Pulmonary artery endothelial cell (primary cell): Measurements from ENCODE around the gene BBS1. TPM values are rescaled to one million over a fixed set of nuclear protein-coding genes. Genes with fewer than 3 reads are reported as not detected.
"Not testable (repeated sequence)": the region's sequence is repeated elsewhere in the genome, so short reads cannot be mapped to it uniquely, and the experiment has no call there.

ENCODE experiments used
- DNase-seq: peaks from one replicate; pipeline ENCODE4 v3.0.0-alpha.2; 2011; ENCODE audit warnings: low read depth, low spot score
- total RNA-seq: library from RNA; depleted of rRNA; stranded (reverse); fragments of >200 nt; gene quantifications from 2 replicates; pipeline ENCODE4 v1.2.3, GENCODE V29; 2014

BBS1 gene
- total RNA-seq, 1 donor from 2014 or later = 17.4 TPM

DNA sequence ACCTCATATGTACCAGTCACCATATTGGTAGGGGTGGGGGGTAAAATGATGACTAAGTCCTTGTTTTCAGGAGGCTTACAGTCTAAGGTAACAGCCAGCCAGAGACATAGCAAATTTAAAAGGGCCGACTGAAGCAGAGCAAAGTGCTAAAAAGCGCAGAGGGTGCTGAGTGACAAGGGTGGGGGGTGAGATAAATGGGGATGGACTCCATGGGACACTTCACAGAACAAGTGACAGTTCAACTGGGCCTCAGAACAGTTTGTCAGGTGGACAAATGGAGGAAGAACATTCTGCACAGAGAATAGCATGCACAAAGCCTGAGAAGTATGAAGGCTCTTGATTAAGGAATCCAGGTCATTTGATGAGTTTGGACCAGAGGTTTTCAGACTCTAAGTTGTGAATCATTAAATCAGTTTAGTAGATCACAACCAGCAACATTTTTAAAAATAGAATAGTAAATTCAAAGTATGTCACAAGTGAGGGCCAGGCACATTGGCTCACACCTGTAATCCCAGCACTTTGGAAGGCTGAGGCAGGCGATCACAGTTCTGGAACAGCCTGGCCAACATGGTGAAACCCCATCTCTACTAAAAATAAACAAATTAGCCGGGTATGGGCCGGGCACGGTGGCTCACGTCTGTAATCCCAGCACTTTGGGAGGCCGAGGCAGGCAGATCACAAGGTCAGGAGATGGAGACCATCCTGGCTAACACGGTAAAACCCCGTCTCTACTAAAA lies 14.0 kb downstream of the BBS1 start:
- no peak for DNase-seq

DNA sequence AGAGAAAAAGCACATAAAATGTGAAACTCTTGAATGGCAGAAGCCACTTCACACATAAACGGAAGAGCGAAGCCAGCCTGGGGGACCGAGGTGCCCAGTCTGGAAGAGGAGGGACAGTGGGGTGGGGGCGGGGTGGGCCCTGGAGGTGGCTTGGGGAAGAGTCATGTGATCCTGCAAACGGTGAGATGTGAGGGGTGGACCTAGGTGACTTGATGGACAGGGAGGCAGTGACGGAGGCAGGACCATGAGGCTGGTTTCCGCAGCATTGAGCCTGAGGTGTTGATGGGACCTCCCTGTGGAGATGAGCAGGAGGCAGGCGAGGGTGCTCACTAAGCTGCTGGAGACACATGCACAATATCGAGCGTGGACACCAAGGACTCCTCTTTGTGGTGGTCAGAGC lies 18.6 kb downstream of the BBS1 start:
- no peak for DNase-seq

DNA sequence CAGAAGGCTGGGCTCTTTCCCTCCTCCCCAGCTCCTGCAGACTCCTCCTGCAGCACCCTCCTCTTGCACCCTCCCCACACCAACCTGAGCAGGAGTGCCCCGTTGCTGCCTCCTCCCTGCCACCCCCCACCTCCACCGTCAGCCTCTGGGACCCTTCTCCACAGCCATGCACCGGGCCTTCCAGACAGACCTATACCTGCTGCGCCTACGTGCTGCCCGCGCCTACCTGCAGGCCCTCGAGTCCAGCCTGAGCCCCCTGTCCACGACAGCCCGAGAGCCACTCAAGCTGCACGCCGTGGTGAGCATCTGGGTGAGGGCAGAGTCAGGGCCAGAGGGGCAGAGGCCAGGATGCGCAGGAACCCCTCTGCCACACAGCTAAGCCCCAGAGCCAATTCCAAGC lies 19.2 kb downstream of the BBS1 start:
- no peak for DNase-seq

DNA sequence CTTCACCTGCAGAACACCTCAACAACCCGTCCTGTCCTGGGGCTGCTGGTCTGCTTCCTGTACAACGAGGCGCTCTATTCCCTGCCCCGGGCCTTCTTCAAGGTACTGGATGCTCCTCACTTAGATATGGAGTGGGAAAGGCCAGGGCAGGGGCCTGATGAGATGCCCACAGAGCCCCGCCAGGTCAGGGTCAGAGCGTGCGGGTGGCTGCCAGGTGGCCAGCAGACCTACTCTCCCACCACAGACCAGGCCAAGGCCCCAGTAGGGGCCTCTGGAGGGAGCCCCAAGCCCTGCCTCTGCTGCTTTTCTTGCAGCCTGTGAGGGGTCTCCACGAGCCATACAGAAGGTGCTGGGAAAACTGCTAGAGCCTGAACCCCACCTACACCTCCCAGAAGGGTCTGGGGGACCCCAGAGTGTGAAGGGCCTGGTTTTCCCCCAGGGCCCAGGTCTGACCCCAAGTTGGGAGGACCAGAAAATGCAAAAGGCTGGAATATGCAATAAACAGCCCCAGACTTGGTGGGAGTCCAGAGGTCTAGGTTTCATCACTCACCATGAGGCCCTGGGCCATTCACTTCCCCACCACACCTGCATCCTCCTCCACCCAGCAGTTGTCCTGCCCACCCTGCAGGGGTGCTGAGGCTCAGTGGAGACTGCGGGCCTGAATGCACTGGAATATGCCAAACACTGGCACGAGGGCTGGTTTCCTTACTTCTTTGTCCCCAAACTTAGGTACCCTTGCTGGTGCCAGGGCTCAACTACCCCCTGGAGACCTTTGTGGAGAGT lies 20.7 kb downstream of the BBS1 start:
- DNase-seq = no peak

DNA sequence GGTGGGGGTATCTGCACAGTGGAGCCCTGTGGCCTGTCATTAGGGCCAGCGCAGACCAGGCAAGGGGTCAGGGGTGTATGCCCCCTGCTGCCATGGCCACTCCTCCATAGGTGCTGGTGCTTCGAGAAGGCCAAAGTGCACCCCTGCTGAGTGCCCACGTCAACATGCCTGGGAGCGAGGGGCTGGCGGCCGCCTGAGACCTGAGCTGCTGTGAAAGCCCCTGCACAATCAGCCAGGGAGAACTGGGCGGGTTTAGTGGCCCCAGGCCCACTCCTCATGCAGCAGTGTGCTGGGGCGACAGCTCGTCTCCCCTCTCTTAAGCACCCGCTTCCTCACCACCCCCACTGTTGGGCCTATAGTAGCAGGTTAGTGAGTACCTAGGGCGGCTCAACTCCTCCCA lies 21.4 kb downstream of the BBS1 start:
- no peak for DNase-seq

DNA sequence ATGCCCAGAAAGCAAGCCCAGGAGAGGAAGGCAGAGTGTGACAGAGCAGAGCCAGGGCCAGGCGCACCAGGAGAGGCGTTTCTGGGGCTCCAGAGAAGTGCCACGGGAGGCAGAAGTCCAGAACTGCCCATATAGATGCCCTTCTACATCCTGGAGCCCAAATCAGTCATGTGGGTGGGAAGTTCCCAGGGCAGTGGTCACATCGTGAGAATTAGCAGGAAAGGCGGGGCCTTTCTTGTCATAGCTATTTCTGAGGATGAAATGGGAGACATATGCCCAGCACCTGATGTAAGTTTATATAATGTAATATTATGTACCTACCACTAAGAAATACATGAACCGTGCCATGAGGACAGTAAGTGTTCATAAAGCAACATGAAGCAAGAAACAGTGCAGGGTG lies 22.3 kb downstream of the BBS1 start:
- DNase-seq = no peak

DNA sequence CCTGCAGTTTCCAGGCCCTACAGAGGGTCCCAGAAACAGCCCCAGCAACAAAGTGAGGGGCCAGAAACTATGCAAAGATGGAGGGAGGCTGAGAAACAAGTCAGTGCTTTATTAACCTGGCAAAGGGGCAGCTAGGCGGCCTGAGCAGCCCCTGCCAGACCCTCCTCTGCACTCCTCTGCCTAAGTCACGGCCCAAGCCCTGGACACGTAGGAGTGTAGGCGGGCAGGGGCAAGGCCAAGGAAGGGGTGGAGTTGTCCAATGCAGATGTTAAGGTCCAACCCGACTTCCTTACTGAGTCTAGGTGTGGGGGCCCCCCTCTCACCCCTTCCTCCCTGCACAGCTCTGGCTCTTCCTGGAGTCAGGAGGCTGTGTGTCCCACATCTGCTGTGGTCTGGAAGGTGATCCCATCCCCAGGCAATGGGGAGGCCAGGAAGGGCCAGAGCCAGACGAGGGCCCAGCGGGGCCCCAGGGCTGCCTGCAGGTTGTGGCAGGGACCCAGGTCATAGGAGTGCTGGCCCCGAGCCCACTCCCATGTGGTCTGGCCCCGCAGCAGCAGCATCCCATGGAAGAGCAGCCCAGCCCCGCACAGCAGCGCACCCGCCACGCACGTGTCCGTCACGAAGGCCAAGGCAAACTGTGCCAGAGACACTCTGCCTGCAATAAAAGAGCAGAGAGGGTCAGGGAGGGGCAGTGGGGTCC lies 28.9 kb downstream of the BBS1 start:
- DNase-seq = no peak

DNA sequence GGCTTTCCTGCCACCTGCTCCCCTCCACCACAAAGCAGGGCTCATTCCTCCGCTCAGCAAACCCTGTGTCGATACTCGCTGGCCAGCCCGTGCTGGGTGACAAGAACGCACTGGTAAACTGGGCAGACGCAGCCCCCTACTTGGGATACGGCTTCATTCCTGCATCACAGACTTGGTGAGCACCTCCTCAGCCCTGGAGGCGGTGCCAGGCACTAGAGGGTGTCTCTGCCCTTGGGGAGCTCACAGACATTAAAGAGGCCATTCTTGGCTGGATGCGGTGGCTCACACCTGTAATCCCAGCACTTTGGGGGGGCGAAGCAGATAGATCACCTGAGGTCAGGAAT lies 29.4 kb downstream of the BBS1 start:
- no peak for DNase-seq

DNA sequence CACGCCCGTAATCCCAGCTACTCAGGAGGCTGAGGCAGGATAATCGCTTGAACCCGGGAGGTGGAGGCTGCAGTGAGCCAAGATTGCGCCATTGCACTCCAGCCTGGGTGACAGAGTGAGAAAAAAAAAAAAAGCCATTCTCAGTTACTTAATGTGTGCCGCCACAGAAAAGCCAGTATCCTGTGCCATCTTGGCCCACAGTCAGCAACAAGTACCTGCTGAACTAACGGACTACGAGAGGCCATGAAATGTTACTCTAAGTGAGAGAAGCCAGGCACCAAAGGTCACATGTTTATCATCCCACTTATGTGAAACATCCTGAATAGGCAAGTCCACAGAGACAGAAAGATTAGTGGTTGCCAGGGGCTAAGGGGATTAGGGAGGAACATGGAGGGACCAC lies 30.2 kb downstream of the BBS1 start:
- not testable (repeated sequence) for DNase-seq

DNA sequence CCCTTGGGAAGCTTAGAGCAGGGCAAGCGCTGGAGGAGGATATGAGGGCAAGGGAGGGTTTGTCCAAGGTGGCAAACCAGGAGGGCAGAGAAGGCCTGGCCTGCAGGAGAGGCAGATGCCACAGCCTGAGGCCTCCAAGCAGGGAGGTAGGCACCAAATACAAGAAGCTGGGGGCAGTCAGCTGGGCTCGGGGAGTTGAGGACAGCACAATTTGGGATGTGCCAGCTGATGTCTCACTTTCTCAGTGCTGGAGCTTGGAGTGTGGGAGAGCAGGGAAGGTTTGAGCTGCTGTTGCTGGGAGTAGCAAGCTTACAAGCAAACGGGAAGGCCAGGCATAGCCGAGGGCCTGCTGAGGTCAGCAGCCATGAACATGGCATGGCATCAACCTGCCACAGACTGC lies 31.5 kb downstream of the BBS1 start:
- no peak for DNase-seq

DNA sequence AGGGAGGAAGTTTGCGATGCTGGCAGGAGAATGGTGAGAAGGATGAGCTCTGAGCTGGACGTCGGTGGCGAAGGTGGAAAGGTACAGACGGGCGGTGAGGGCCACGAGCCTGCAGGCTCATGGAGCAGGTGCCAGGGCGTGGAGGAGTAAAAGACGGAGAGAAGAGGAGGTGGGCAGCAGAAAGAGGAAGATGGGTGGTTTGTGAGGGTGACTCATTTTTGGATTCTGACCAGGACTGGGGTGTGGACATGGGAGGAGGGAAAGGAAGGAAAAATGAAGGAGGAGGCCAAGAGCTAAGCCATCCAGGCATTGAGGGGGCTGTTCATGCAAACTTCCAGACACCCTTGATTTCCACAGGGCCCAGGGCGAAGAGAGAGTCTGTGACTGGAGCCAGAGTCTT lies 31.9 kb downstream of the BBS1 start:
- DNase-seq = no peak

DNA sequence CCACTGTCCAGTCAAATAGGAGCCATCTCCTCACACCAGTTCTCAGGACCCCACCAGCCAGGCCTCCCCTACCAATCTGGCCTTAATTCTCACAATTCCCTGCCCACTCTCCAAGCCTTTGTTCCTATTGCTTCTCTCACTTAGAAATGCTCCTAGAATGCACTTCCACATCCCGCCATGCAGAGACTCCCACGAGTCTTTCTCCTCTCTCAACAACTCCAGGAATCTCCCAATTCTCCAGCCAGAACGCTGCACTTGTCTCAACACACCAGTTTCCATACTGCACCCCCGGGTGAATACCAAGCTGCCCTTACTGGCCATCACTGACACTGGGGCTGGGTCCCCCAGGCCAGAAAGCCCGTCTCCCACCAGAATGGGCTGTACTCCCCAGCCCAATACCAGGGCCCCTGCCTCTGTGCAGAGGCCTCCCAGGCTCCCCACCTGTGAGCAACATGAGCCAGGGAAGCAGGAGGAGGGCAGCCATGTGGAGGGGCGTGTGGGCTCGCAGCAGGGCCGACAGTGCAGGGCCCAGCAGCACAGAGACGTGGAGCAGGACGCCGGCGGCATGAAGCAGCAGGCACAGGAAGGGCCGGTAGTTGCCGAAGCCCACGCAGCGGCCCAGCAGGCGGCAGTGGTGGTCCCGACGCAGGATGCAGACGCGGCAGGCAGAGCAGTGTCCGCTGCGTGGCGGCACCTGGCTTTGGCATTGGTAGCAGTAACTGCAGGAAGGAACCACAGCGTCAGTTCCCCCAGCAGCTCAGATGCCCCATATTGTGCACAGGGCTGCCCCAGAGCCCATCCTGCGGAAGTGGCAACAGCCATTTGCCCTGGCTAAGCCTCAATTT lies 33.0 kb downstream of the BBS1 start:
- DNase-seq = peak; percentile 41

DNA sequence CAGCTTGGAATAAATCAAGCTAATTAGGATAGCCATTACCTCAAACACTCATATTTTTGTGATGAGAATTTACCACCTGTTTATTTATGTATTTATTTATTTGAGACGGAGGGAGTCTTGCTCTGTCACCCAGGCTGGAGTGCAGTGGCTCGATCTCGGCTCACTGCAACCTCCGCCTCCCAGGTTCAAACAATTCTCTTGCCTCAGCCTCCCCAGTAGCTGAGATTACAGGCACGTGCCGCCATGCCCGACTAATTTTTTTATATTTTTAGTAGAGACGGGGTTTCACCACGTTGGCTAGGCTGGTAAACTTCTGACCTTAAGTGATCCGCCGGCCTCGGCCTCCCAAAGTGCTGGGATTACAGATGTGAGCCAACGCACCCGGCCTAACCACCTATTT lies 34.5 kb downstream of the BBS1 start:
- not testable (repeated sequence) for DNase-seq

DNA sequence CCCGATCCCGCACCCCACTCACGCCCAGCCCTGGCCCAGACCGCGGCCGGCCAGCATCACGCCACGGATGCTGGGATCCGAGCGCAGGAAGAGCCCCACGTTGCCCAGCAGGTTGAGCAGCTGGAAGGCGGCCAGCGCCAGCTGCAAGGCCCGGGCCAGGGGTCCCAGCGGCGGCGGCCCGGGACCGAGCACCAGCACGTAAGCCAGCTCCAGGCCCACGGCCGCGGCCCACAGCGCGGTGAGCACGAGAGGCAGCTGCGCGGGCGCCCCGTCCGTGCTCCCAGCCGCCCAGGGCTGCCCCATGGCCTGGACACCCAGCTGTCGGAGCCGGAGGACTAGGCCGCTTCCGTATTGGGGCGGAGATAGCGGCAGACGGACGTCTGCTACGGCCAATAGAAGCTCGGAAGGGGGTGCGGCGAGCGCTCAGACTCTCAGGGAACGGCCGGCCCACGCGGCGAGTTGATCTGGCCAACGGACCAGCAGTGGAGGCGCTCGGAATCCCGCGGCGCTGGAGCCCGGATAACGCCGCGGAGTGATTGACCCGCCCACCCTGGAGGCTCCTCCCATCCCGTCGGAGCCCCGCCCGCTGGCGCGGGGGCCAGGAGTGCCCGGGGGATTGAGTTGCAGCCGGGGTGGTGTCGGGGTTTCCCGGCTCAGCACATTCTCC lies 35.4 kb downstream of the BBS1 start, which contains the start of gene ZDHHC24:
Gene ZDHHC24, minus strand, starts transcription at position 348 of the 667 bp plus-strand sequence. Its CDS starts 45 bp downstream, at position 303.
- DNase-seq = peak; percentile 93

DNA sequence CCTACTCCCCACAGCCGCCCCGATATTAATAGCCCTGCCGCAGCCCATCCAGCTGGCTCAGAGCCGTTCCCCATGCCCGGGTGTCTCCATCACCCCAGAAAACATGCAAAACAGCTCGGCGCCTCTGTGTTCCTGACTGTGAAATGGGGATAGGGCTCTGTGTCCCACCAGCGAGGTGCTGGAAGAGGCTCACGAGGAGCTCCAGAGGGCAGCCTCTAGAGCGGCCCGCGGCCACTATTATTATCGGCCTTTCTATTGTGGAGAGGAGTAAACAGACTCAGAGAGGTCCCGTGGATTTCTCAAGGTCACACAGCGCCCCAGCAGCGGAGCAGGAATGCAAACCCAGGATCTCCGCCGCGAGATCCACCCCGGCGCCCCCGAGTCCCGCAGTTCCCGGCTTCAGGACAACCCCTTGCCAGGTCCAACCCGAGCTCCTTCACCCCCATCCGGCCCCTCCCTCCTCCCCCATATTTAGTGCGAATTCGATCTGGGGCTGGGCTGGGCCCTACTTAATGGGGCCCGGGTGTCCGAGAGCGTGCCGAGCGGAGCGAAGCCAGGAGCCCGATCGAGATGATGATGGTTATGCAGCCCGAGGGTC lies 36.0 kb downstream of the BBS1 start, which contains the start of gene ACTN3:
Gene ACTN3, plus strand, starts transcription at position 536 of the 598 bp plus-strand sequence. Its CDS starts 35 bp downstream, at position 571.
- DNase-seq = no peak

DNA sequence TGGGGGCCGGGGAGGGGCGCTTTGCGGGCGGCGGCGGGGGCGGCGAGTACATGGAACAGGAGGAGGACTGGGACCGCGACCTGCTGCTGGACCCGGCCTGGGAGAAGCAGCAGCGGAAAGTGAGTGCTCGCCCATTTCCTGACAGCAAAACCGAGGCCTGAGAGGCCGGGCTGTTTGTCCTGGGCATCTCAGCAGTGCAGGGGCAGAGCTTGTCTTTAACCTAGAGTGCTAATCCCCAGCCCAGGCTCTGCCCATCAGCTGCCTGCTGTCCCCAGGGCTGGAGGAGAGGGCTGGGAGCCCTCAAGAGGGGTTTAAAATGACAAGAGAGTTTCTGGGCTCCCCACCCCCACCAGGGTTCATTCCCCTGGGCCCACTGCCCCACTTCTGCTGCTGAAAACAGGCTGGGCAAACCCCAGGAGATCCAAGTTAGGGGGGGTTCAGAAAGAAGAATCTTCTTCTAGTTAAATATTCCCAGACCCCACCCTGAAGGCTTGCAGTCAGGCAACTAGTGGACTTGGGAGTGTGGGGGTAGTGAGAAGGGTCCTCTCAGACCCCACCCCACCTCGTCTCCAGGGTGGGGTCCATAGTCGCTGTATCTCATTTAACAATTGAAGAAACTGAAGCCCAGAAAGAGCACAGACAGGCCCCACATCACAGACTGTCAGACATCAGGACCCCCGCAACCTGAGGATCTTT lies 36.7 kb downstream of the BBS1 start:
- no peak for DNase-seq

DNA sequence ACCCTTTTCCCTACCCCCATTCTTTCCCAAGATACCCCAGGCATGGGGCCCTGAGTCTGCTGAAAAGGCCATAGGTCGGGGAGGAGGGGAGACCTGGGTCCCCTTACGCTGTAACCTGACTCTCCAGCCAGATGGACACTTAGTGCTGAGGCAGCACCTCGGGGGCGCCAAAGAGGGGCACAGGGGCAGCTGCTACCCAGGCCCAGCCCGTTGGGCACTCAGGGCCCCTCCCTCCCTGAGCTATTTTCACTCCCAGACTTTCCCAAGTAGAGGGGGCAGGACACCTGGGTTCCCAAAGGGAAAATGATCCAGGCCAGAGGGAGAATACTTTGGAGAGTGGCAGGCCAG lies 37.2 kb downstream of the BBS1 start:
- no peak for DNase-seq

DNA sequence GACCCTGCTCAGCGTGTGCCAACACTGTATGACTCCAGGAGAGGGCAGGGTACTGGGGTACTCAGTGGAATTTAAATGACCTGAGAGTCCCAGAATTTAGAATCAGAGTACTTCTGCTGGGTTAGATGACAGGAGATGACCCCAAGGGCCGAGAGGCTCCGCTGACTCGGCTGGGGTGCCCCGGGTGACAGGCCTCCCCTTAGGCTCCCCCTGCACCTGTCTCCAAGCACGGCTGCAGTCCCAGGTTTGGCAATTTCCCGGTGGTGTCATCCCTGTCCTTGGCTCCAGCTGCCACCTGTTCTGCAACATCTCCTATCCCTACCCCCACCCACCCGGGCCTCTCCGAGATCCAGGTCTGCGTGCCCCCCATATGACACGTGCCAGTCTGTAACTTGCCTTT lies 37.6 kb downstream of the BBS1 start:
- no peak for DNase-seq

DNA sequence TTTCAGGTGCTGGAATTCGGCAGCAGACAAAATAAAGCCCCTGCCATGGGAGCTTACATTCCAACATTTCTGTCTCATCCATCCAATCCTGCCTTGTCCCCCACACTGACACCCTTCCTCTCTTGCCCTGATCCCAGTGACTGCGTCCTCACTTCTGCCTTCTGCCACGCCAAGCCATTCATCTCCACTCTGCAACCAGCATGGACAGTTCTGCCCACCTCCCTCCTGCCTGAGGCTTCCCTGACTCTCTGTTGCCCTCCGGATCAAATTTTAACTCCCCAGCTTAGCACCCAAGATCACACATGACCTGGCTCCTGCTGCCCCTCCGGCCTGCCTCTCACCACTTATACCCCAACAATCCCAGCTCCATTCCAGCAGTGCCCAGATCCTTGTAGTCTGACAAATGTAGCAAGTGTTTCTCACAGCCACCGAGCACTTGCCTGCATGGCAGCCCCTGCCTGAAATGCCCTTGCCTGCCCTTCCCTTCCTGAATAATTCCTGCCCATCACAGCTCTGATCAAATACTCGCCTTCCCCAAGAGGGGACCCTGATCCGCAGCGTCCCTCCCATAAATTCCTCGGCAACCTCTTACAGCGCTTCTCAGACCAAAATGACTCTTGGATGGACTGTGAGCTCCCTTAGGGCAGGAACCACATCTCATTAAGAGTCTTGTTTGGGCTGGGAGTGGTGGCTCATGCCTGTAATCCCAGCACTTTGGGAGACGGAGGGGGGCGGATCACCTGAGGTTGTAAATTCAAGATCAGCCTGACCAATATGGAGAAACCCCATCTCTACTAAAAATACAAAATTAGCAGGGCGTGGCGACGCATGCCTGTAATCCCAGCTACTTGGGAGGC lies 38.6 kb downstream of the BBS1 start:
- no peak for DNase-seq
